HG03066 (cell line): ENCODE results near the gene NDC1.
A peak's percentile ranks its signal among the peaks of the same experiment; 100 is the strongest.
"Not testable (repeated sequence)": the region's sequence is repeated elsewhere in the genome, so short reads cannot be mapped to it uniquely, and the experiment has no call there.

Experiments used
- ATAC-seq: cut with Tn5 transposase; IDR thresholded peaks from one replicate; pipeline ENCODE4 v1.9.1; 2021; ENCODE audit warnings: low read depth; ENCODE audit not compliant: unreplicated experiment

Gene NDC1, protein sequence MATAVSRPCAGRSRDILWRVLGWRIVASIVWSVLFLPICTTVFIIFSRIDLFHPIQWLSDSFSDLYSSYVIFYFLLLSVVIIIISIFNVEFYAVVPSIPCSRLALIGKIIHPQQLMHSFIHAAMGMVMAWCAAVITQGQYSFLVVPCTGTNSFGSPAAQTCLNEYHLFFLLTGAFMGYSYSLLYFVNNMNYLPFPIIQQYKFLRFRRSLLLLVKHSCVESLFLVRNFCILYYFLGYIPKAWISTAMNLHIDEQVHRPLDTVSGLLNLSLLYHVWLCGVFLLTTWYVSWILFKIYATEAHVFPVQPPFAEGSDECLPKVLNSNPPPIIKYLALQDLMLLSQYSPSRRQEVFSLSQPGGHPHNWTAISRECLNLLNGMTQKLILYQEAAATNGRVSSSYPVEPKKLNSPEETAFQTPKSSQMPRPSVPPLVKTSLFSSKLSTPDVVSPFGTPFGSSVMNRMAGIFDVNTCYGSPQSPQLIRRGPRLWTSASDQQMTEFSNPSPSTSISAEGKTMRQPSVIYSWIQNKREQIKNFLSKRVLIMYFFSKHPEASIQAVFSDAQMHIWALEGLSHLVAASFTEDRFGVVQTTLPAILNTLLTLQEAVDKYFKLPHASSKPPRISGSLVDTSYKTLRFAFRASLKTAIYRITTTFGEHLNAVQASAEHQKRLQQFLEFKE

DNA sequence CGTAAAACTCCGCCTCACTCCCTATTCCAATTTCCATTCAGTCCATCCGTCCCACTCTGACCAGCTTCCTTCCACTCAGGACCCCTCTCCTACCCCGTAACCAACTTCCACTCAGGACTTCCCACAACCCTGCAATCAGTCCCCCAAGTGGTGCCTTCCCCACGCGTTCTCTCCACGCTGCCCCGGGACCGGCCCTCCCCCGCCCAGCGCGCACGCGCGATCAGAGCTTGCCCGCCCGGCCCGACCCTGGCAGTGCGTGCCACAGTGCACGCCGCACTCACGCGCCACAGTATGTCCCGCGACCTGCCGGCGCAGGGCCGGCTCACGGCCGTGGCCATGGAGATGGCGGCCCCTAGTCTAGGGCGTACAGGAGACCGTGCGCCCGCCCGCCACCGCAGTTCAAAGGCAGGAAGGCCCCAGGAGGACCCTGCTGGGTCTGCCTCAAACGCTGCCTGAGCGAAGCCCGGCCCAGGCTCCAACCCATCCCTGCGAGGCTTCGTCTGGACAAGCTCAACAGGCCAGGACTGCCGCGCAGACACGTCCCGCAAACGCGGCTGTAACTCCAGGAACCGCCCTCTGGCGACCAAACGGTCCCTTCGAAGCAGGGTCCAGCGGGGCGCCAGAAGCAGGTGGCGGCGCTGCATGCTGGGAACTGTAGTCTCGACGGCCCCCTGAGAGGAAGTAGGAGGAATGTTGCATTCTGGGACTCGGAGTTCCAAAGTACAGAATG is at the start of gene NDC1:
Gene NDC1, minus strand, starts transcription at position 373 of the 730 bp plus-strand sequence. Its CDS starts 35 bp downstream, at position 338.
- ATAC-seq: peak; percentile 86

DNA sequence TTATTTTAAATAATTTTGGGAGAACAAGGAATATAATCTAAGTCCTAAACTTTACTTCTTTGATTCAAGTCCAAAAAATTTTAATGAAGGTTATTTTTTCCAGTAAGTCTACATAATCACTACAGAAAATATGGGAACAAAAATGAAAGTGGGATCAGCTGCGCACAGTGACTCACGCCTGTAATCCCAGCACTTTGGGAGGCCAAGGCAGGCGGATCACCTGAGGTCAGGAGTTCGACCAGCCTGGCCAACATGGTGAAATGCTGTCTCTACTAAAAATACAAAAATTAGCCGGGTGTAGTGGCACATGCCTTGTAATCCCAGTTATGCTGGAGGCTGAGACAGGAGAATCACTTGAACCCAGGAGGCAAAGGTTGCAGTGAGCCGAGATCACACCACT is 45.5 kb upstream of the NDC1 start:
- not testable (repeated sequence) for ATAC-seq

DNA sequence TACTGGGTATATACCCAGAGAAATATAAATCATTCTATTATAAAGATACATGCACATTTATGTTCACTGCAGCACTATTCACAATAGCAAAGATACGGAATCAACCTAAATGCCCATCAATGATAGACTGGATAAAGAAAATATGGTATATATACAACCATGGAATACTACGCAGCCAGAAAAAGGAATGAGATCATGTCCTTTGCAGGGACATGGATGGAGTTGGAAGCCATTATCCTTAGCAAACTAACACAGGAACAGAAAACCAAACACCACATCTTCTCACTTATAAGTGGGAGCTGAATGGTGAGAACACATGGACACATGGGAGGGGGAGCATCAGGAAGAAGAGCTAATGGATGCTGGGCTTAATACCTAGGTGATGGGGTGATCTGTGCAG is 43.8 kb upstream of the NDC1 start:
- ATAC-seq: not testable (repeated sequence)

DNA sequence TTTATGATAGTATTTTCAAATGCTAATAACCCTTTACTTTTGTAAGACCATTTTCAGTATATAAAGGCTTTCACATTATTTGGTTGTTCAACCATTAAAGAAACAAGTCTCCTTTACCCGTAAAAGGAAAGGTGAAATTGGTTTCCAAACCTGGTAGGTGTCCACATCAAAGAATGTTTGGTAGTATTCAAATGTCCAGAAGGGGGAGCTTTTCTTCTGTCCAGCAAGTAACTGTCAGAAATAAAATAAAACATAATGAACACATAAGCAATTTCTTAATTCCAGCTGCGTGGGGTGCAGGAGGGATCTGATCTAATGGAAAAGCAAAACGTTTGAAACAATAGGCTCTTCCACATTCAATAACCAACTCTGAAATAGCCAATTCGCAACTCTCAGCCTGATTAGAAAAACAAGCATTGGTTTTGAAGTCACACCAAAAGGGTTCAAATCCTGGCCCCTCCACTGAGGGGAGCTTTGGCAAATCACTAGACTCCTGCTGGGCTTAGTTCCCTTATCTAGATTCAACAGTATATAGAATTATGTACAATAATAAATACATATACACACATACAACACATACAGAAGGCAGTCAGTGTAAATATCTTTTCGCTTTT is 40.5 kb upstream of the NDC1 start:
- ATAC-seq: no peak

DNA sequence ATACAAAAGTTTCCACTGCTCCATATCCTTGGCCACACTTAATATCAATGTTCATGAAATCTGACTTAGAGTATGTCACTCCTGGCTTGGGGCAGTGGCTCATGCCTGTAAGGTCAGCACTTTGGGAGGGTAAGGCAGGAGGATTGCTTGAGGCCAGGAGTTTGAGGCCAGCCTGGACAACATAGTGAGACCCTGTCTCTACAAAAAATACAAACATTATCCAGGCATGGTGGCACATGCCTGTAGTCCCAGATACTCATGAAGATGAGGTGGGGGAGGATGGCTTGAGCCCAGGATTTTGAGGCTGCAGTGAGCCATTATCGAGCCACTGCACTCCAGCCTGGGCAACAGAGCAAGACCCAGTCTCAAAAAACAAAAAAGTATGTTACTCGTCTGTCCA is 37.1 kb upstream of the NDC1 start:
- not testable (repeated sequence) for ATAC-seq

DNA sequence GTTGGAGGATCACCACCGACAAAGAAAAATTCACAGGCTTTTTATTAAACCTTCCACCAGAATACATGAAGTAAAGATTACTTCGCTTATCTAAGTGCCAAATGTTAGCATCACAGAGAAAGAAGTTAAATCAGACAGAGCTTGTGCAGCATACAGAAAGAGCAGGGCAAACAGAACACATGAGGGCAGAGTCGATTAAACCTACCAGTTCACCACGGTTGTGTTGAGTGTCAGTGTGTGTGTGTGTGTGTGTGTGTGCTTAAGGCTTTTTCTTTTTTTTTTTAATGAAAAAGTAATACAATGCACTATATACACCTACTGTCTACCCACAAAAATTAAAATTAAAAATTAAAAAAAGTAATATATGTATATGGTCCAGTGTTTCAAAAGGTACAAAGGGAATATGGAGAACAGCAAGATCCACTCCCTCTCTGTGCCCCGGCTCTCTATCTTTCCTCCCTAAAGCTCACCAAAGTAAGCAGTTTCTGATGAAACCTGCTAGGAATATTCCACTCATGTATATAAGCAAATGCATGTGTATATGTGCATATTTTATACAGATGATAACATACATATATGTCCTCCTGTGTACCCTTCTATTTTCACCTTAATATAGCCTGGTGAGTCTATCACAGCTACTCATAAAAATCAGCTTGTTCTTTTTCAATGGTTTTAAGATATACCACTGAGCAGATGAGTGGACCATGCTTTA is 33.8 kb upstream of the NDC1 start:
- no peak for ATAC-seq

DNA sequence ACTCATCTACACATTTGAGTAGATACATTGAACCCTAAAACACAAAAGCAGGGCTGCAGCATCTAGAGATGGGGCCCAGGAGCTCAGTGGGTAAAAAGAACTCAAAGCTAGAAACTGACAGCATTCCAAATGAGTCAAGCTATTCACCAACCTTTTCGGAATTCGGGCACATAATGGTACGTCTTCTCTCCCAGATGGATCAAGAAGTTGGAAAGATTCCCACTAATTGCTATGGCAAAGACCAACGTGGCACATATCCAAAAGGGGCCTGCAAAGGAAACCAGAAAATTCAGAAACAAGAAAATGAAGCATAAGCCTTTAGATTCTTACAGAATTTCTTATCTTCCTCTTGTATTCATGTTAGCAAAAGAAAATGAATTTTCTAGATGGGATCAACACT is 33.1 kb upstream of the NDC1 start:
- ATAC-seq: no peak

DNA sequence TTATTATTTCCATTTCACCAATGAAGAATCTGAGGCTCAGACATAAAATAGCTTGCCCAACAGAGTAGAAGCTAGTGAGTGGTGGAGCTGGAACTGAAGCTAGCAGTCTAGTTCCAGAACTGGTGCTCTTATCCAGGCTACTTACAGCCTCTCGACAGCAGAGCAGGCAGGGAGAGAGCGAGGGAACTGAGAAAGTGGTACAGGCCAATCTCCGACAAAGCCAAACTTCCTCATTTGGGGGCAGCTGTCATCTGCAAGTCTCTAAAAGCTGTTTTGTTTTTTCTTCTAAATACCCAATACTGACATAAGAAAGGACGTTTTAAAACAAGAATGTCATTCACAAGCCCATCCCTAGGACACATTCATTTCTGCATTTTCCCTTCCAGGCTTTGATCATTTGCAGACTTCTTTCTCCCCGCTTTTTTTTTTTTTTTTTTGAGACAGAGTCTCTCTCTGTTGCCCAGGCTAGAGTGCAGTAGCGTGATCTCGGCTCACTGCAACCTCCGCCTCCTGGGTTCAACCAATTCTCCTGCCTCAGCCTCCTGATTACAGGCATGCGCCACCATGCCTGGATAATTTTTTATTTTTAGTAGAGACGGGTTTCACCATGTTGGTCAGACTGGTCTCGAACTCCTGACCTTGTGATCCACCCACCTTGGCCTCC is 31.5 kb upstream of the NDC1 start:
- no peak for ATAC-seq

DNA sequence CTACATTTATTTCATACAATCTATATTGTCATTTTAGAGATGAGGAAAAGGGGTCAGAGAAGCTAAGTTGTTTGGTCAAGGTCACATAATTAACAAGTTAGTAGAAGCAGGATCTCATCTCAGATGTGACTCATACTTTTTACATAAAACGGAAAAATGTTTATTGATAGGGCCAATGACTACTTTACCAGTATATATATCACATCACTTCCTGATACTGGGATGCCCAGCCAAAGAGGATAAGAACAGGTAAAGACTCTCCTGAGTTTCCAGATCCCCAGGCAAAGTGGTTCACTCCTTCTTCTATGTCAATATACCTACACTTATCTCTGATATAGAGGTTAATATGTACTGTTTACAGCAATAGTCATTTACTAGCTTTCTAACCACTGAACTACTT is 30.5 kb upstream of the NDC1 start:
- no peak for ATAC-seq

DNA sequence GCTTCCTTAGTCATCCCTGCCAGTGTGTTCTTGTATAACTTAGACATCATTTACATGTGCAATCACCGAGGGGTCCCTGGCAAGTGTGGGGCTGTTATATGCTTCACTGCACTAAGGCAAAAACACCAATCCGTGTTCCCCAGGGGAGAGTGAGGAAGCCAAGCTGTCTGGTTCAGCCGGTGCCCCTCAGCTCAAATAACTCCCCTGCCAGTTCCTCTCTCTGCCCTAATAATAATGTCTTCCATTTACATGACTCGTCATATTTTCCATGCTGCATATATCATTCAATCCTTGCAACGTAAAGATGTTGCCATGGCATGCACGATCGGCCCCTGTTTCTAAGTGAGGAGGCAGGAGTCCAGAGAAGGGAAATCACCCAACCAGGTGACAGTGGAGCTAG is 24.4 kb upstream of the NDC1 start:
- no peak for ATAC-seq

DNA sequence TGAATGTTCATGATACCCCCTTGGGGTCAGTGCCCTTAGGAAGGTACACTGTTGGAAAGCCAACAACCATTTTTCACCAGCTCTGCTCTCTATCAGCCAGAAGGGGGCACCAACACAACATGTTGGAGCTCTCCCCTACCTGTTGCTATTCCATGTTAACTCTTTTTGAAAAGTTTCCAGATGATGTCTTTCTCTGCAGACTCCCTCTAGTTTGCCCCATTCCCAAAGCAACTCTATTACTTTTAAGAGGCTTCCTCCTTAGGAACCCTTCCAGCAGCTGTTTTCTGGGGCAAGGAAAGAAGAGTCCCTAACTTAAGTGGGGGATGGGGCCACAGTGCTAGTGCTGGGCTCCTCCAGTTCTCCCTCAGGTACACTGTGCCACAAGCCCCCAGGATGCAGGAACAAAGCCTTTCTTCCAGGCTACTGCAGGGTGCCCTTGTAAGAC is 22.9 kb upstream of the NDC1 start:
- peak; percentile 58 for ATAC-seq

DNA sequence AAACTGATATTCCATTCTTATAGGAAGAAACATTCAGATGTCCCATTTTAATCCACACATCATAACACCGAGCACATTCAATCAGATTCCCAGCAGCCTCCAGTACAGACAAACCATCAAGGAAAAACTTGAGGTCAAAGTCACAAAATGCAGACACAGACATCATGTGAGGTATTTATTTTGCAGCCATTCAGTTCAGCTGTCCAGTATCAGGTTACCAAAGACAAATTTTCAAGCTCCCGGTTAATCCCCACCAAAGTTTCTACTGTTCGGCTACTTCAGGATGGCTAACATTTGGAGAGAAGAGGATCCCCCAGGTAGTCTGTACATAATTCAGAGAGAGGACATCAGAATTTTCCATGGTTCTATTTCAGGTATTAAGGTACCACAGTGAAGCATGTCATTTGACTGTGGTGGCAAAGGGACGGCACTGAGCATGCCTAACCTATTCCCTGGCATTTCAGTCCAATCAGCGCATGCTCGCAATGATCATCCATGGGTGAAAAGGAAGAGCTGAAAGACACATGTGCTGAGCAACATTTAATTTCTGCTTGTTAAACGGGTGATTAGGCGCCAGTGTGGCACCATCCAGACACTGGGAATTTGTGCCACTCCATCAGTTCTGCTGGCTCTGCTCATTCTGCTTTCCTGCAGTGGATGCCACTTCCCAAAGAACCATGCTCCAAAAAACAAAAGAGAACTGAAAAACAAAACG is 13.6 kb upstream of the NDC1 start:
- no peak for ATAC-seq

DNA sequence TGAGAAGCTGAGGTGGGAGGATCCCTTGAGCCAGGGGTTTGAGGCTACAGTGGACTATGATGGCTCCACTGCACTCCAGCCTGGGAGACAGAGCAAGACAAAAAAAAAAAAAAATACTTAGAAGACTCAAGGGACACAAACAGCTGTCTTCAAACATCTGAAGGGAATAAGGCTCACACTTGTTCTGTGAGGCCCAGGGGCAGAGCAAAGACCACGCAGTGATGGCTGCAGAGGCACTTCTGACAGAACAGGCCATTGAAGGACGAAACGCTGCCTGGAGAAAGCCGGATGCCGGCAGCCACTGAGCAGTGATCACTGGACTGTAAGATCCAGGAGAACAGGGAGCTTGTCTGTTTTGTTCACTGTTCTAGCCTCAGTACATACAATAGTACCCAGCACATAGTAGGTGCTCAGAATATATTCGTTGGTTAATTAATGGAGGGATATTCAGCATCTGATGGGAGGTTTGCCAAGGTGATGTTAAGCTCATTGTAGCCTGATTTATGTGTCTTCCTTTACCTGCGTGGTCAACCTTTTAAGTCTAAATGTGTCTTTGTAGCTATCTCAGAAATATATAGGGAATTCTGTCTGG is 12.1 kb upstream of the NDC1 start:
- no peak for ATAC-seq

DNA sequence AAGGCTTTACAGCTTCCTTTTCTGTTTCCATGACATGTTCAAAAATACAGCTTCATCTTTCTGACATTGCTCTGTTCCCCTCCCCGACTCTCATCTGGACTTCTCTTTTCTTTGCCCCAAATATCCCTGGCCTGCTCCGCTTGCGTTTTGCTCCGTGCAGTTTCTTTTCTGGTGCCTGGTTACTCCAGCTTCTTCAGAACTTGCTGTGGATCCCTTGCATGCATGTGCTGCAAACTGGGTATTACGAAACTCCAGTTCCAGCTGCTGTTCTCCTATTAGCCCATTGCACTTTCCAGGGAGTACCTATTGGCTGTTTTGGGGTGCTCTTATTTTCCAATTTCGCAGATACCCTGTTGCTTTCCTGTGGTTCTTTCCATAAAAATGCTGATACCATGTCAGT is 9.9 kb upstream of the NDC1 start:
- ATAC-seq: no peak

DNA sequence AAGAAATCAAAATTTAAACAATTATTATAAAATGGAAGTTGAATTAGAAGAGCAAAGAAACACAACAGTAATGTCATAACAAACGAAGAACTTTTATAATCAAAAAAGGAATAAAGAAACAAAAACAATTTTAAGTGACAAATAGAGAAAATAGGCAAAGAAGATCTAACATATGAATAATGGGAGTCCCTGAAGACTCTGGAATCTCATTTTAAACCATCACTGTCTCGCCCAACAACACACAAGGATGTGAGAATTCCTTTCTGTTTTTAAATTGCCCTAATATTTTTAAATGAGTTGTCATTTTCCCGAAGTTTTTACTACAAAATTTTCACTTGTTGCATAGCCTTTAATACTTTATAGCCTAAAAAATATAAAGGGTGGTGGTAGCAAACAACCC is 4.3 kb upstream of the NDC1 start:
- ATAC-seq: no peak

DNA sequence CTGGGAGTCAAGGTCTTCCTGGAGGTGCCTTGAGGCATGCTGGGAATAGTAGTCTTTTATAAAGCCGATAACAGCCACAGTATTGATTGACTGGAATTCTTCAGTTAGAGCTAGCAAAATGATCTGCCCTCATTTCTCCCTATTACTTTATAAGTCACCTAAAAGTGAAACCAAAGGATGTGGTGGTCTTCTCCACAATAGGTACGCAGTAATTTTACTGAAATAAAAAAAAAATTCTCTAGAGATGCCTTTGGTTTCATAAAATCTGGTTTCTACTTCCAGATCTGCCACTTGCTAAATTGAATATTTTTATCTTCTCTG is 518 bp upstream of the NDC1 start:
- no peak for ATAC-seq

DNA sequence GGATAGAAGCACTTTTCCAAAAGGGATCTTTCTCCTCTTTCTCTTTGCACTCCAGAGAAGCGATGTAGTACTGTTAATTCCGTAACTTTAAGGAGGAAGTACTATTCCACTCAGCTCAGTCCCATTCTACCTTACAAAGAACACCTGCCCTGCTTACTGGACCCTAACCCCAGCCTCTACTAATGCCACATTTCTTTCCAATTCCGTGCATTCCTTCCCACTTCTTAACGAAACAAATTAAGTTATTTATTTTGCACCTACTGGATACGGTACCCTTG is 511 bp downstream of the NDC1 start:
- ATAC-seq: no peak

DNA sequence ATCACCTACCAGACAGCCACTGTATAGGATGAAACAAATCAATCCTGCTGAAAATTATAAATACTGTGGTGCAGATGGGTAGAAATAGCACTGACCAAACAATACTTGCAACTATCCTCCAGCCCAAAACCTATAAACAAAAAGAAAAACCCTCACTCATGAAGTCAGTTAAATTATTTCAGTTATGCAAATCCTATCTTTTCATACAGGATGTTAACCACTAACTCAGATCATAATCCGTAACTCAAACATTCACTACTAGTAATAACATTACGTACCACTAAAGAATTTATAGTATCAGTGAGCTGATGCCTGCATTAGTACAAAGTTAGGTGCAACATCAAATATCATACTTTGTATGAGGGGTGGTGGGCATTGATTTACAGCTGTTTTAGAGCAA is 2.6 kb downstream of the NDC1 start:
- no peak for ATAC-seq

DNA sequence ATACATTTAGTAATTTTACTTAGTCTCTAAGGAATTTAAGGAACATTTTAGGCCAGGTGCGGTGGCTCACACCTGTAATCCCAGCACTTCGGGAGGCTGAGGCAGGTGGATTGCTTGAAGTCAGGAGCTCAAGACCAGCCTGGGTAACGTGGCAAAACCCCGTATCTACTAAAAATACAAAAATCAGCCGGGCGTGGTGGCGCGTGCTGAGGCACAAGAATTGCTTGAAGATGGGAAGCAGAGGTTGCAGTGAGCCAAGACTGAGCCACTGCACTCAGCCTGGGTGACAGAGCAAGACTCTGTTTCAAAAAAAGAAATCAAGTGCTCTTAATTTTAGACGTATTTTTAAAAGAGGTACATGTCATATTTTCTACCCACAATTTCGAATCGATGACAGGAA is 3.3 kb downstream of the NDC1 start:
- ATAC-seq: no peak
